Measurements from ENCODE around the gene UNC5C.

Gene UNC5C

GRCh38 chr4:95318044-95318443 lies 230.7 kb downstream of the UNC5C start:
- DNase-seq, result no peak

GRCh38 chr4:95317085-95317793 lies 231.5 kb downstream of the UNC5C start:
- DNase-seq, result no peak

GRCh38 chr4:95314573-95314972 lies 234.2 kb downstream of the UNC5C start:
- DNase-seq, result no peak

GRCh38 chr4:95304898-95305297 lies 243.9 kb downstream of the UNC5C start:
- DNase-seq, result no peak

- DNase-seq, result no peak
Observed at GRCh38 chr4:95300304-95300703, 248.5 kb downstream of the UNC5C start.

- no peak for DNase-seq
Observed at GRCh38 chr4:95296052-95296451, 252.7 kb downstream of the UNC5C start.

GRCh38 chr4:95295157-95295556 lies 253.6 kb downstream of the UNC5C start:
- no peak for DNase-seq

- DNase-seq, result no peak
Observed at GRCh38 chr4:95294321-95294720, 254.5 kb downstream of the UNC5C start.

- no peak for DNase-seq
Observed at GRCh38 chr4:95293014-95293413, 255.8 kb downstream of the UNC5C start.

- DNase-seq, result no peak
Observed at GRCh38 chr4:95290702-95291101, 258.1 kb downstream of the UNC5C start.

- no peak for DNase-seq
Observed at GRCh38 chr4:95289028-95289634, 259.6 kb downstream of the UNC5C start.

GRCh38 chr4:95288552-95288951 lies 260.2 kb downstream of the UNC5C start:
- DNase-seq, result no peak

GRCh38 chr4:95285797-95286196 lies 263.0 kb downstream of the UNC5C start:
- DNase-seq, result no peak

- DNase-seq, result no peak
Observed at GRCh38 chr4:95284655-95285054, 264.1 kb downstream of the UNC5C start.

- no peak for DNase-seq
Observed at GRCh38 chr4:95283320-95283719, 265.5 kb downstream of the UNC5C start.

GRCh38 chr4:95272797-95273196 lies 276.0 kb downstream of the UNC5C start:
- DNase-seq, result no peak

- DNase-seq, result no peak
Observed at GRCh38 chr4:95272036-95272435, 276.7 kb downstream of the UNC5C start.

GRCh38 chr4:95268819-95269565 lies 279.8 kb downstream of the UNC5C start:
- no peak for DNase-seq

GRCh38 chr4:95267081-95267480 lies 281.7 kb downstream of the UNC5C start:
- no peak for DNase-seq

- DNase-seq, result no peak
Observed at GRCh38 chr4:95265814-95266740, 282.7 kb downstream of the UNC5C start.

- no peak for DNase-seq
Observed at GRCh38 chr4:95264843-95265242, 283.9 kb downstream of the UNC5C start.

- no peak for DNase-seq
Observed at GRCh38 chr4:95263960-95264359, 284.8 kb downstream of the UNC5C start.

- no peak for DNase-seq
Observed at GRCh38 chr4:95263391-95263790, 285.4 kb downstream of the UNC5C start.

Measured in stimulated activated CD4-positive, alpha-beta T cell treated with anti-CD3 and anti-CD28 coated beads, Interleukin-2, amount 100 ng/mL, for 48 hours (primary cell).